OCI-LY1 (cell line): ENCODE measurements around the gene SLC25A1.

Source experiments
- H2AFZ ChIP-seq: fragments of 200-600 bp; sonication (generic), shearing (Covaris generic); 2 replicates; pipeline ENCODE4 v1.6.0; 2014; ENCODE audit warnings: antibody characterized with exemption, mild to moderate bottlenecking, low read length
- H3F3A ChIP-seq: fragments of 200-600 bp; sonication (generic), shearing (Covaris generic); 2 replicates; pipeline ENCODE4 v1.6.0; 2014; ENCODE audit warnings: mild to moderate bottlenecking, antibody characterized with exemption, low read length, moderate library complexity; ENCODE audit not compliant: insufficient read depth
- H3K27ac ChIP-seq: fragments of 200-600 bp; sonication (generic); 2 replicates; pipeline ENCODE4 v1.5.1; 2014; ENCODE audit warnings: low read length, mixed run types, mild to moderate bottlenecking, low read depth; ENCODE audit not compliant: poor library complexity, severe bottlenecking
- H3K27me3 ChIP-seq: fragments of 200-600 bp; sonication (generic); 2 replicates; pipeline ENCODE4 v1.6.0; 2014; ENCODE audit warnings: antibody characterized with exemption, mild to moderate bottlenecking, low read length, moderate library complexity; ENCODE audit not compliant: insufficient read depth
- H3K36me3 ChIP-seq: fragments of 200-600 bp; sonication (generic); 2 replicates; pipeline ENCODE4 v1.6.1; 2014; ENCODE audit warnings: mild to moderate bottlenecking, antibody characterized with exemption, low read length, moderate library complexity, mixed read lengths; ENCODE audit not compliant: insufficient read depth
- H3K4me1 ChIP-seq: fragments of 200-600 bp; sonication (generic); 2 replicates; pipeline ENCODE4 v1.5.1; 2014; ENCODE audit warnings: mild to moderate bottlenecking, low read length, moderate library complexity; ENCODE audit not compliant: insufficient read depth, severe bottlenecking
- H3K4me2 ChIP-seq: fragments of 200-600 bp; sonication (generic), shearing (Covaris generic); 2 replicates; pipeline ENCODE4 v1.6.1; 2014; ENCODE audit warnings: low read length
- H3K4me3 ChIP-seq: fragments of 200-600 bp; sonication (generic); 2 replicates; pipeline ENCODE4 v1.5.1; 2014; ENCODE audit warnings: low read length, low read depth, mild to moderate bottlenecking, mixed read lengths; ENCODE audit not compliant: poor library complexity, severe bottlenecking
- H3K79me2 ChIP-seq: fragments of 200-600 bp; shearing (Covaris generic); 2 replicates; pipeline ENCODE4 v1.6.1; 2016; ENCODE audit warnings: mixed run types, low read length, mixed read lengths; ENCODE audit not compliant: insufficient read depth
- H3K9ac ChIP-seq: fragments of 200-600 bp; sonication (generic), shearing (Covaris generic); 2 replicates; pipeline ENCODE4 v1.6.1; 2014; ENCODE audit warnings: mild to moderate bottlenecking, low read length, mixed read lengths
- H3K9me2 ChIP-seq: fragments of 200-600 bp; sonication (generic), shearing (Covaris generic); 2 replicates; pipeline ENCODE4 v1.6.1; 2014; ENCODE audit warnings: low read depth, mild to moderate bottlenecking, low read length, mixed read lengths
- H3K9me3 ChIP-seq: fragments of 200-600 bp; shearing (Covaris generic); 2 replicates; pipeline ENCODE4 v1.6.1; 2014; ENCODE audit warnings: low read length, mixed read lengths
- H4K20me1 ChIP-seq: fragments of 200-600 bp; sonication (generic), shearing (Covaris generic); 2 replicates; pipeline ENCODE4 v1.6.0; 2016; ENCODE audit warnings: mild to moderate bottlenecking, low read length; ENCODE audit not compliant: insufficient read depth
- EZH2 ChIP-seq: fragments of 200-600 bp; sonication (generic), shearing (Covaris generic); IDR thresholded peaks from 2 replicates; pipeline ENCODE4 v1.8.0; 2017; ENCODE audit warnings: borderline replicate concordance, mixed run types, mild to moderate bottlenecking, antibody characterized with exemption, low read length, moderate library complexity, mixed read lengths
- TF ChIP-seq, protein P1 (sequence below): fragments of 200-600 bp; sonication (generic), shearing (Covaris generic); IDR thresholded peaks from 2 replicates; pipeline ENCODE4 v1.5.1; 2017; ENCODE audit warnings: mild to moderate bottlenecking, antibody characterized with exemption, low read length, moderate library complexity, mixed read lengths

The SLC25A1 gene

DNA sequence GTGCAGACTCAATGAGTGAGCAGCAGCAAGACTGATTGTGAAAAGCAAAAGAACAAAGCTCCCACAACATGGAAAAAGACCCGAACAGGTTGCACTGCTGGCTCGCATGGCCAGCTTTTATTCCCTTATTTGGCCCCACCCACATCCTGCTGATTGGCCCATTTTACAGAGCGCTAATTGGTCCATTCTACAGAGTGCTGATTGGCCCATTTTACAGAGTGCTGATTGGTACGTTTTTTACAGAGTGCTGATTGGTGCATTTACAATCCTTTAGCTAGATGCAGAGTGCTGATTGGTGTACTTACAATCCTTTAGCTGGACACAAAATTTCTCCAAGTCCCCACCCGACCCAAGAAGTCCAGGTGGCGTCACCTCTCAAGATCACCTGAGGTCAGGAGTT, 15.3 kb upstream of the SLC25A1 start:
- no peaks in the 10 kb centered on the region for H3F3A ChIP-seq
- H4K20me1 ChIP-seq, result no peaks in the 10 kb centered on the region
- no peaks in the 10 kb centered on the region; the same call in 1 of the 2 replicates for H3K36me3 ChIP-seq
- TF ChIP-seq, protein P1, sequence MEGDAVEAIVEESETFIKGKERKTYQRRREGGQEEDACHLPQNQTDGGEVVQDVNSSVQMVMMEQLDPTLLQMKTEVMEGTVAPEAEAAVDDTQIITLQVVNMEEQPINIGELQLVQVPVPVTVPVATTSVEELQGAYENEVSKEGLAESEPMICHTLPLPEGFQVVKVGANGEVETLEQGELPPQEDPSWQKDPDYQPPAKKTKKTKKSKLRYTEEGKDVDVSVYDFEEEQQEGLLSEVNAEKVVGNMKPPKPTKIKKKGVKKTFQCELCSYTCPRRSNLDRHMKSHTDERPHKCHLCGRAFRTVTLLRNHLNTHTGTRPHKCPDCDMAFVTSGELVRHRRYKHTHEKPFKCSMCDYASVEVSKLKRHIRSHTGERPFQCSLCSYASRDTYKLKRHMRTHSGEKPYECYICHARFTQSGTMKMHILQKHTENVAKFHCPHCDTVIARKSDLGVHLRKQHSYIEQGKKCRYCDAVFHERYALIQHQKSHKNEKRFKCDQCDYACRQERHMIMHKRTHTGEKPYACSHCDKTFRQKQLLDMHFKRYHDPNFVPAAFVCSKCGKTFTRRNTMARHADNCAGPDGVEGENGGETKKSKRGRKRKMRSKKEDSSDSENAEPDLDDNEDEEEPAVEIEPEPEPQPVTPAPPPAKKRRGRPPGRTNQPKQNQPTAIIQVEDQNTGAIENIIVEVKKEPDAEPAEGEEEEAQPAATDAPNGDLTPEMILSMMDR, result no peak
- TF ChIP-seq EZH2, result no peak
- no peaks in the 10 kb centered on the region for H3K9me3 ChIP-seq
- H2AFZ ChIP-seq, result no peak overlapping the region
- H3K27me3 ChIP-seq, result peaks cover 15% of the 10 kb centered on the region; the same call in 1 of the 2 replicates
- no peaks in the 10 kb centered on the region for H3K79me2 ChIP-seq
- H3K4me3 ChIP-seq, result no peak overlapping the region
- no peak overlapping the region for H3K27ac ChIP-seq
- H3K9me2 ChIP-seq, result no peaks in the 10 kb centered on the region
- H3K4me1 ChIP-seq, result peaks cover 7% of the 10 kb centered on the region
- H3K4me2 ChIP-seq, result no peak overlapping the region
- no peak overlapping the region for H3K9ac ChIP-seq

DNA sequence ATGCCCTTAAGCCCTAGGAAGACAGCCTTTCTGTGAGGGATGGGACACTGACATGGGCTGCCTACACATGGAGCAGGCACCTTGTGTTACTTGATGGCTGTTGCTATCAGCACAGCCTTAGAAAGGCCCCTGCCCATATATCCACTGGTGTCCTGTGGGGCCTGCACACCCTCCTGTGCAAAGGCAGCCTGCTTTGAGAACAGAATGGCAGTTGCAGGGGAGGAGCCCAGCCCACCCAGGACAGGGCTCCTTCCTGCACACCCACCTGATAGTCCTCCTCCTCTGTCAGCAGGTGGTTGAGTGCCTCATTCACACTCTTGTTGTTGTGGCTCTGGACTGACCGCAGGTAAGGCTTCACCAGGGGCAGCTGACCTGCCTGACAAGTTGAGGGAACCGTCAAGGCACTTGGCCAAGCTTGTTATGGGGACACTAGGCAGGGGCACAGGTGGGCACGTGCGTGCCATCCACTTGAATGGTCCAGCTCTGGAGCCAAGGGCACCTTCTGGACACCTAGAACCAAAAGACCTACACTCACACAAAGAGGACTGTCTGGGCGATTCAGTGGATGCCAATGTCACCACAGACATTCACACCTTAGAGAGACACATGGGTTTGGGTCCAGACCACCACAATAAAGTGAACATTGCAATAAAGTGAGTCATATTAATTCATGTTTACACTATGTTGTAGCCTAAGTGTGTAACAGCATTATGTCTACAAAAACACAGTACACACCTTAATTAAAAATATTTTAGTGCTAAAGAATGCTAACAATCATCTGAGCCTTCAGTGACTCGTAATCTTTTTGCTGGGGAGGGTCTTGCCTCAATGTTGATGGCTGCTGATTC, 9.4 kb upstream of the SLC25A1 start:
- H3K9me2 ChIP-seq, result no peaks in the 10 kb centered on the region
- no peaks in the 10 kb centered on the region for H3F3A ChIP-seq
- H2AFZ ChIP-seq, result no peak overlapping the region
- H4K20me1 ChIP-seq, result no peaks in the 10 kb centered on the region
- H3K4me2 ChIP-seq, result no peak overlapping the region
- H3K36me3 ChIP-seq, result no peaks in the 10 kb centered on the region
- H3K9me3 ChIP-seq, result no peaks in the 10 kb centered on the region
- H3K27ac ChIP-seq, result no peak overlapping the region
- TF ChIP-seq EZH2, result no peak
- TF ChIP-seq, protein P1, result no peak
- H3K9ac ChIP-seq, result no peak overlapping the region
- H3K4me1 ChIP-seq, result no peaks in the 10 kb centered on the region
- no peaks in the 10 kb centered on the region for H3K79me2 ChIP-seq
- H3K4me3 ChIP-seq, result no peak overlapping the region
- H3K27me3 ChIP-seq, result peaks cover 4% of the 10 kb centered on the region; the same call in 1 of the 2 replicates

DNA sequence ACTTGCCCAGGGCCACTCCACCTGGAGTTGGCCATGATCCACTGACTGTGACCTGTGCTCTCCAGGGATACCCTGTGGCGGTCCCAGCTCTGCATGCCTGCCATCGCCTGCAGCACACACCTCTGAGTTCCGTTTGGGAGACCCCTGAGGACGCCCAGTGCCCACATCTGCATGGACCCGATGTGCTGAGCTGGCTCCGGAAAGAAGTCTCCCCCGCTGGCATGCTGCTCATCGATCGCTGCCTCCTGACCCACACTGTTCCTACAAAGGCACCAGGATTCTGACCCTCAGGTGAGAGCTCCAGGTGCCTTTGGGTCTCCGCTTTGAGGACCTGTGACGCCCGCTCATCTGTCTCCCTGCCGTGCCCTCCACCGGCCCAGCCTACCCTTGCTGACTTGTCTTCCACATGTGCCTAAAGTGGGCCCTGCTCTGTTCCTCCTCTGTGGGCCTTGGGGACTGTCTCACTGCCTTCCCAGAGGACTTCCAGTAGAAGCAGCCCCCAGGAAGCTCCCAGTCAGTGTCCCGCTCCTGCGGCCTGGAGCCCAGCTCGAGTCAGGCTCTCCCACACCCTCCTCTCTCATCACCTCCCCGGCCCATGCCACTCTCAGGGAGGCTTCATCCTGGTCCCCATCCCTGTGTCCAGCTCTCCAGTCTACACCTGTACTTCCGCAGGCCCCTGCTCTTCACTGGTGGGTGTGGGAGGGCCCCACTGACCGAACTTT, 5.9 kb upstream of the SLC25A1 start:
- H3K4me3 ChIP-seq, result no peak overlapping the region
- TF ChIP-seq, protein P1, result no peak
- TF ChIP-seq EZH2, result no peak
- no peaks in the 10 kb centered on the region for H3K79me2 ChIP-seq
- no peaks in the 10 kb centered on the region for H4K20me1 ChIP-seq
- H3K27me3 ChIP-seq, result no peaks in the 10 kb centered on the region; the same call in 1 of the 2 replicates
- H2AFZ ChIP-seq, result no peak overlapping the region
- H3K4me2 ChIP-seq, result no peak overlapping the region
- H3F3A ChIP-seq, result no peaks in the 10 kb centered on the region
- H3K9me3 ChIP-seq, result no peaks in the 10 kb centered on the region
- H3K27ac ChIP-seq, result no peak overlapping the region
- no peak overlapping the region for H3K9ac ChIP-seq
- H3K4me1 ChIP-seq, result peaks cover 3% of the 10 kb centered on the region
- no peaks in the 10 kb centered on the region for H3K9me2 ChIP-seq
- no peaks in the 10 kb centered on the region for H3K36me3 ChIP-seq
